ENCODE measurements around the gene LRRN2. TPM values are rescaled to one million over a fixed set of nuclear protein-coding genes. Genes with fewer than 3 reads are reported as not detected.
"Not testable (repeated sequence)": the region's sequence is repeated elsewhere in the genome, so short reads cannot be mapped to it uniquely, and the experiment has no call there.

LRRN2 gene
- total RNA-seq, 1 donor from 2014 or later = 3.9 TPM

DNA sequence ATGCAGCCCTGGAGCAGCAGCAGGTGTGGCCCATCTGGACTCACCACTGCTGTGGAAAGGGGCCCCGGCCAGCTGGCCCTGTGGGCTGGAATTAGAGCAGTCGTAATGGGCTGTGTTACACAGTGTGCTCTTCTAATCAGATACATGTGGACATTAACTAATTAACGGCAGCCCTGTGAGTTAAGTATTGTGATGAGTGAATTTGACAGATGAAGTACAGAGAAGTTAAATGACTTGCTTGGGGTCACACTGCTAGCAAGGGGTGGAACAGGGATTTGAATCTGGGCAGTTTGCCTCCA lies 110.7 kb downstream of the LRRN2 start:
- no peaks in the 10 kb centered on the region for H3K9me3 Mint-ChIP-seq
- peak overlapping the region; percentile 3 for H3K27ac Mint-ChIP-seq
- DNase-seq (ENCODE audit: low spot score in 2 of 2, unreplicated experiment in 2 of 2) = no peak
- peaks cover 2% of the 10 kb centered on the region for H3K36me3 Mint-ChIP-seq
- no peak overlapping the region for H3K4me3 Mint-ChIP-seq
- peaks cover 3% of the 10 kb centered on the region for H3K27me3 Mint-ChIP-seq (ENCODE audit: low read depth)
- TF ChIP-seq, protein P1, sequence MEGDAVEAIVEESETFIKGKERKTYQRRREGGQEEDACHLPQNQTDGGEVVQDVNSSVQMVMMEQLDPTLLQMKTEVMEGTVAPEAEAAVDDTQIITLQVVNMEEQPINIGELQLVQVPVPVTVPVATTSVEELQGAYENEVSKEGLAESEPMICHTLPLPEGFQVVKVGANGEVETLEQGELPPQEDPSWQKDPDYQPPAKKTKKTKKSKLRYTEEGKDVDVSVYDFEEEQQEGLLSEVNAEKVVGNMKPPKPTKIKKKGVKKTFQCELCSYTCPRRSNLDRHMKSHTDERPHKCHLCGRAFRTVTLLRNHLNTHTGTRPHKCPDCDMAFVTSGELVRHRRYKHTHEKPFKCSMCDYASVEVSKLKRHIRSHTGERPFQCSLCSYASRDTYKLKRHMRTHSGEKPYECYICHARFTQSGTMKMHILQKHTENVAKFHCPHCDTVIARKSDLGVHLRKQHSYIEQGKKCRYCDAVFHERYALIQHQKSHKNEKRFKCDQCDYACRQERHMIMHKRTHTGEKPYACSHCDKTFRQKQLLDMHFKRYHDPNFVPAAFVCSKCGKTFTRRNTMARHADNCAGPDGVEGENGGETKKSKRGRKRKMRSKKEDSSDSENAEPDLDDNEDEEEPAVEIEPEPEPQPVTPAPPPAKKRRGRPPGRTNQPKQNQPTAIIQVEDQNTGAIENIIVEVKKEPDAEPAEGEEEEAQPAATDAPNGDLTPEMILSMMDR (IDR thresholded peaks at IDR 0.05; ENCODE audit: unreplicated experiment) = no peak
- peaks cover 49% of the 10 kb centered on the region for H3K4me1 Mint-ChIP-seq

DNA sequence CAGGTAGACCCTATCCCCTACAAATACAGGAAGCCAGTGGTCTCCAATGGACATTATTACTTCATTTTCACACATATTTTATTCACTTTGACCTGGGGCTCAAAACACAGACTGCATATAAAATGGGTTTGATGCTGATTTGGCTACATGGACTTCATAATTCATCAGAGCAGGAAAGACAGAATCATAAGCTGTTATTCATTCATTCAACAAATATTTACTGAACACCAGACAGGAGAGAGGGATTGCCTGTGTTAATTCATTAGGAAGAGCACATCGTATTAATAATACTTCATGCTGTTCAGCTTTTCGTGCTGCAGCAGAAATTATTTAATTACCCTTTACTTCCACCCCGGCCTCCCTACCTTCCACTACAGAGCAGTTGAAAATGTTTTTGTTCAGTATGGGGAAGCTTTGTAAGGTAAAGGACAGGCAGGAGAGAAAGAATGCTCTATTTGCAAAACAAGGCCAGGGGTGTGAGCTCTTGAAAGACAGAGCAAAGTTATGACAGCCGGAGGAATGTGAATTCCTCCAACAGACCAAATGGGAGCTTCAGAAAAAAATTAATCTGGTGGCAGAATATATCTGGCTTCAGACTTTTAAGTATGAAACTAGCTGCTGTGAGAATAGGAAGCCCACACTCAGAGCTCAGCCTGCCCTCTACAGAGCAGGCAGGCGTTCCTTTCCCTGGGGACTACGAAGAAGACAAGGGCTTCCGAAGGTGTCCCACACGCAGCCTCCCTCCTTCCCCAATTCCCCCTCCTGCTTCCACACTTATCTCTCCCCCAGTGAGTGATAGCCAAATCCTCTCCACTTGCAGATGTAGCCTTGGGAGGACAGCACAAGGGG lies 111.3 kb downstream of the LRRN2 start:
- H3K27ac Mint-ChIP-seq = peak overlapping the region; percentile 45

DNA sequence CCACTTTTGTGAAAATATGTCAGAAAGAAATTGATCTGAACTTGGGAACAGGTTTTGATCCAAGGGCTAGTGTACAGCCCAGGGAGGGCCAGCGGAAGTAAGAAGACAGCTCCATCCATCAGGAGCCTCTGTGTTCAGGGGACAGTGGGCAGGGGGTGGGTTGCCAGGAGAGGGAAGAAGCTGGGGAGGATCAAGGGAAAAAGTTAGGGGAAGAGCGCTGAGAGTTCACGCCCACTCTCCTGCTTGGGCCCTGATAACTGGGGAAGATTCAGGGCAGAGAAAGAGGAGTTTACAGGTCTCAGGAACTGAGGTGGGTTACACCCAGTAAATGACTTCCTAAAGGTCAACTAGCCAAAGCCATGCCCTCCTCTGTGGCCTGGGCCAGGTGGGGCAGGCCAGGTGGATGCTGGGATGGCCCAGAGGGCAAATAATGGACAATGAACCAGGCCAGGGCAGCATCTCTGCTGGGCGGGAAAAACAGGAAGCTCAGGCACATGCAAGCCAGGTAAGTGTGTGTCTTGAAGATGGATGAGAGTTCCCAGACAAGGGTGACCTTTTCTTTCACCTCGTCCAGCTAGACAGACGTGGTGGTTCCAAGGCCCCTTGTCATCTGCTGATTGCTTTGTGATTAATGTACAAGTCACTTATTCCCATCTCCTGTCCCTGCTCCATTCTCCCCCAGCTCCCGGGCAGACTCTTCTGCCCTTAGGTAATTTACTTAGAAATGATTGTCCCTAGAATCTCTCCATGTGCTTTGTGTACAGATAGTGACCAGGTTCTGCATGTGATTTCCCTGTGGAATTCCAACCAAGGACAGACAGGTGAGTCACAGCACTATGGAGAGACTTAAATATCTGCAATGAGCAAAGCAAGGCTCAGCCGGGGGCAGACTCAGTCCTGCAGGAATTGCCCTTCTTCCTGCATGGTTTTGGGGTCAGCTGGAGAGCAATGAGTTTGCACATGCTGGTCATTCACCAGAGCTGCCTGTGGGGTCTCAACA lies 112.3 kb downstream of the LRRN2 start:
- TF ChIP-seq, protein P1 (IDR thresholded peaks at IDR 0.05; ENCODE audit: unreplicated experiment) = no peak
- Mint-ChIP-seq H3K4me3 (no peak overlapping the region), H3K27me3 (ENCODE audit: low read depth) (peaks cover 3% of the 10 kb centered on the region), H3K36me3 (peaks cover 2% of the 10 kb centered on the region), H3K27ac (no peak overlapping the region), H3K9me3 (no peaks in the 10 kb centered on the region), H3K4me1 (peaks cover 51% of the 10 kb centered on the region)
- DNase-seq (ENCODE audit: low spot score in 2 of 2, unreplicated experiment in 2 of 2) = no peak

More for the DNA sequence above, 111.3 kb downstream of the LRRN2 start:
- Mint-ChIP-seq H3K36me3 (peaks cover 2% of the 10 kb centered on the region), H3K9me3 (no peaks in the 10 kb centered on the region), H3K27me3 (ENCODE audit: low read depth) (peaks cover 3% of the 10 kb centered on the region), H3K4me1 (peaks cover 51% of the 10 kb centered on the region), H3K4me3 (no peak overlapping the region)
- TF ChIP-seq, protein P1 (IDR thresholded peaks at IDR 0.05; ENCODE audit: unreplicated experiment) = no peak
- no peak for DNase-seq (ENCODE audit: low spot score in 2 of 2, unreplicated experiment in 2 of 2)

DNA sequence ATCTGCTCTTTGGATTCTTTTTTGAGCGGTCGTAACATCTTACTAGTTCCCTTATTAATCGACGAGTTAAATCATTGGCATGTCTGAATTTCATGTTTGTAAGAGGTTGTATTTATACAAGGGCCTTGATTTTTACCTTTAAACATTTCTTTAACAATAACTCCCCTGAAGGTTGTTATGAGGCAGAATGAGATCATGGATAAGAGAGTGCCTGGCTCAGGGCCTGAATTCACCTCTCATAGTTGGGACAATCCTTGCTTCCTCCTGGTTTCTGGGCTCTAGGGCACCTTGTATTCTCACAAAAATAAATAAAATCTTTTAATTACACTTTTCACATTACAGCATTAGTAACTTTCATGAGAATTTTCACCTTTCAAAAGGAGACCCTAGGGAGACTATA lies 113.9 kb downstream of the LRRN2 start:
- Mint-ChIP-seq H3K36me3 (peaks cover 2% of the 10 kb centered on the region), H3K4me3 (no peak overlapping the region), H3K27me3 (ENCODE audit: low read depth) (peaks cover under 1% of the 10 kb centered on the region), H3K27ac (no peak overlapping the region), H3K9me3 (no peaks in the 10 kb centered on the region), H3K4me1 (peaks cover 53% of the 10 kb centered on the region)
- TF ChIP-seq, protein P1 (IDR thresholded peaks at IDR 0.05; ENCODE audit: unreplicated experiment) = no peak
- no peak for DNase-seq (ENCODE audit: low spot score in 2 of 2, unreplicated experiment in 2 of 2)

DNA sequence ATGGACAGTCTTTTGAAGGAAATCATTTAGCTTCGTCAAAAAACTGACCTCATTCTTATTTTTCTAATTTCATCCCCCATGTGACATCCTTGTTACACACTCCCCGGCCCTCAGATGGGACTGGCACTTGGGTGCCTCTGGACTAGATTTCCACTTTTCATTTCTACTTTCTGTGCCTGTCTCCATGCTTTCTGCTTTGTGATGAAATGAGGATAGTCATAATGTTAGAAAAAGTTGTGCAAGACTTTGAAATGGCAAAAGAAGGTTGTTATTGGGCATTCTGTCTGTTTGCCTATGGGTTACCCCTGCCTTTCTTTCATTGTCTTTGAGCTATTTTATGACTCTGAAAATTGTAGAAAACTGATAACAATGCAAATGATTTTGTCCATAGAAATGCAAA lies 114.4 kb downstream of the LRRN2 start:
- Mint-ChIP-seq H3K9me3 (no peaks in the 10 kb centered on the region), H3K27me3 (ENCODE audit: low read depth) (no peaks in the 10 kb centered on the region), H3K27ac (no peak overlapping the region), H3K4me3 (no peak overlapping the region), H3K4me1 (peaks cover 53% of the 10 kb centered on the region), H3K36me3 (peaks cover 2% of the 10 kb centered on the region)
- DNase-seq (ENCODE audit: low spot score in 2 of 2, unreplicated experiment in 2 of 2) = no peak
- TF ChIP-seq, protein P1 (IDR thresholded peaks at IDR 0.05; ENCODE audit: unreplicated experiment) = no peak

DNA sequence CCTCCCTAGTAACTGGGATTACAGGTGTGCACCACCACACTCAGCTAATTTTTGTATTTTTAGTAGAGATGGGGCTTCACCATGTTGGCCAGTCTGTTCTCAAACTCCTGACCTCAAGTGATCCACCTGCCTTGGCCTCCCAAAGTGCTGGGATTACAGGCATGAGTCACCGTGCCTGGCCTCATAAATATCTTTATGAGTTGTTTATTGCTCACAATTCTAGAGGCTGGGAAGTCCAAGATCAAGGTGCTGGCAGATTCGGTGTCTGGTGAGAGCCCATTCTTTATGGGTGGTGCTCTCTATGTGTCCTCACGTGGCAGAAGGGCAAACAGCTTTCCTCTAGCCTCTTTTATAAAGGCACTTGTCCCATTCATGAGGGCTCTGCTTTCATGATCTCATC lies 115.5 kb downstream of the LRRN2 start:
- H3K4me1 Mint-ChIP-seq = peaks cover 54% of the 10 kb centered on the region
- not testable (repeated sequence) for H3K9me3 Mint-ChIP-seq; H3K27me3 Mint-ChIP-seq (ENCODE audit: low read depth); H3K4me3 Mint-ChIP-seq; H3K36me3 Mint-ChIP-seq; DNase-seq (ENCODE audit: low spot score in 2 of 2, unreplicated experiment in 2 of 2); H3K27ac Mint-ChIP-seq

Data from mesothelial cell of epicardium (in vitro differentiated cells).